NCI-H1105 (cell line): Measurements from ENCODE around the gene SPG7.
"Not testable (repeated sequence)": the region's sequence is repeated elsewhere in the genome, so short reads cannot be mapped to it uniquely, and the experiment has no call there.

ENCODE experiments used
- DNase-seq: peaks from one replicate; lab custom pipeline; 2025; lab: John Stamatoyannopoulos, UW

SPG7 gene

DNA sequence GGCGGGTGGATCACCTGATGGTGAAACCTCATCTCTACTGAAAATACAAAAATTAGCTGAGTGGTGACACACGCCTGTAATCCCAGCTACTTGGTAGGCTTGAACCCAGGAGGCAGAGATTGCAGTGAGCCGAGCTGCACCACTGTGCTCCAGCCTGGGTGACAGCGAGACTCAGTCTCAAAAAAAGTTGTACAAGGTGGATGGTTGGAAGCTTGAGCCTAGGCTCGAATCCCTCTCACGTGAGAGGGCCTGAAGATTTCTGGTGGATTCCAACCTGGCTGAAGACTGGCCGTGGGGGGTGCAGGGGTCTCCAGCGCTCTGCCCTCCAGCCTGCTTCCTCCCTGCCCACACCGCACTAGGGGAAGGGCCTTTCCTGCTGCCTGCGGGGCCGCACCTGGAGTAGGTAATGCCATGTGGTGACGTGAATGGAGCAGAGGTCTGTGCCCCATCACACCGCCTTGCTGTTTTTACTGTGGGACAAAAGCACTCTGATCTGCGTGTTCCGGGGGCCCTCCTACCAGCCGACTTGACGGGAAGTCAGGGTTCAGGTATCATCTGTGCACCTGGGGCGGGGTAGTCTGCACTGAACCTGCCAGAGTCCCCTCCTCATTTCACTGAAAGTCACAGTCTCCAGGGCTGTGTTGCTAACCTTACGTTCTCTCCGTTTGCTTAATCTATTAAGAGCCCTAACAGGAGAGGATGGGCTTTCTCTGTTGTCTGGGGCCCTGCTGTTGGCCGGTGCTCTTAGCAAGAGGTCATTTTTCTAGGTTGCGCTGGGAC is 56.5 kb downstream of the SPG7 start:
- no peak for DNase-seq

DNA sequence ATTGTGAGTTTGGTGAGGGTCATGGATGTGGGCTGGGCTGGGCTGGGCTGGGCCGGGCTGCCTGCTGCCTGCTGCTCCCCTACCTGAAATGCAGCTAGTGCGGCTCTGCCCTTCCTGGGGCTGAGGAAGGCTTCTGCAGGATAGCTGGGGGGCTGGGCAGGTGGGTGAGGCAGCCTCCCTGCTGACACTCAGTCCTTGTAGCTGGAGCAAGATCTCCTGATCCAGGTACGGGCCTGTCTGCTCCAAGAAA is 57.0 kb downstream of the SPG7 start:
- DNase-seq: no peak

DNA sequence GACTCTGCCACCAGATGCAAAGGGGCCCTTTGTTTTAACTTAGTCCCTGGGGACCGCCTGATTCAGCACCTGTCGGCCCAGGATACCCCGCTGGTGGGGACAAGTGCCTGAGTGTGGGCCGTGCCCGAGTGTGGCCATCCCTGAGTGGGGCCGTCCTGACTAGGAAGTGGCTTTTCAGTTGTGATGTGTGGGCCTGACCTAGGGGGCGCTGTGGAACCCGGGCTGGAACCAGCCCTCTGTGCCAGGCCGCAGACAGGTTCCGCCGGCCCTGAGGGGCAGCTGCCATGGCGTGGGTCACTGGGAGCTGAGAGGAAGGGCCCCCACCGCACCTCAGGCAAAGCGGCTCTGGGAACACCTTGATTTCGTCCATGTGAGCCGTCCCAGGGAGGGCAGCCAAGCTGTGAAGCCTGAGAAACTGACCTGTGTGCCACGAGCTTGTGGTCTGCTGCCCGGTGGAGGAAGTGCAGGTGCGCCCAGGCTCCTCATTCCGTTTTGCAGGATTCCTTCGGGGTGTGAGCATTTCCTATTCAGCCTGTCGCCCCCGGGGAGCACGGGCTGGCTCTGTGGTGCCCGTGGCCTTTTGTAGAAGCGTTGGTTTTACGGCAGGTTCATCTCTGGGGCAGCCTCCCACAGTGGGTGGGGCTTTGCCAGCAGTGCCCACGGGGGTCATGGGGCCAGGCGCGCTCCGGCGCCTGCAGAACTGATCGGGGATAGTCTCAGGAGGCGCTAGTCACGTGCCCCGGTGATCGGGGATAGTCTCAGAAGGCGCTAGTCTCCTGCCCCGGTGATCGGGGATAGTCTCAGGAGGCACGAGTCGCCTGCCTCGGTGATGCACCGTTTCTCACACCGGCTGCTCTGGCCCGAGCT is 57.5 kb downstream of the SPG7 start:
- DNase-seq: no peak

DNA sequence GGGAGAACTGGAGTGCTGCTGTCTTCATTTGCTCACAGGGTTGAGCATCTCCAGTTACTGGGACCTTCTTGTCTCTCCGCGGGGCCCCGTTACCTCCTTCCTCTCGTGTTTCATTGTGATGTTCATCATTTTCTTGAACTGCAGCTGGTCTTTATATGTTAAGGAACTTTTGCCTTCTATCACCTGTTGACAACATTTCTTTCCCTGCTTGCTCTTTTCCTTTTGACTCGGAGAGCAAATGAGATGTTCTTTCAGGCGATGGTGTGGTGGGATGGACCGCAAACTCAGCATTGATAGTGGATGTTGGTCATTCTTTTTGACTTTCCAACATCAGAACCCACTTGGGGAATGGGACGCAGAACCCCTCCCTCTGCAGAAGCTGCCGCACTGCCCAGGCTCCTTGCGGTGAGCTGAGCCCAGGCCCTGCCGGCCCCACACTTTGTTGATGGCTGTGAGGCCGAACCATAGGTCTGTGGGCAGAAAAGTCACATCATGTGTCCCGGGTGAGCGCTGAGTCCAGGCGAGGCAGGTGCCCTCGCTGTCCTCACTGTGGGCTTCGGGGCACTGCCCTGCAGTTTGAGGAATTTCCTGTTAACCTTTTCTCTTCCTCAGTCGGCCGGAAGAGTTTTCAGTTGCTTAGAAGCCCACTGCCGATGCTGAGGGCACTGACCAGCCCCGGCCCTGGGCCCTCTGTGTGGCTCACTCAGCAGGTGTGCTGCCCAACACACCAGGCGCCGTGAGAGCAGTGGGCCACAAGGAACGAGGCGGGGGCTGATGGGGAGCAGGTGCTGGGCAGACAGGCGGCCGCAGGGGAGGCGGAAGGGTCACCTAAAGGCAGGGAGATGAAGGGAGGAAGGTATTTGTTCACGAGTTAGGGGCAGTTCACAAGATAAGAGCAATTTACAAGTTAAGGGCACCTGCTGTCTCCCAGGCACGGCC is 59.7 kb downstream of the SPG7 start:
- no peak for DNase-seq

DNA sequence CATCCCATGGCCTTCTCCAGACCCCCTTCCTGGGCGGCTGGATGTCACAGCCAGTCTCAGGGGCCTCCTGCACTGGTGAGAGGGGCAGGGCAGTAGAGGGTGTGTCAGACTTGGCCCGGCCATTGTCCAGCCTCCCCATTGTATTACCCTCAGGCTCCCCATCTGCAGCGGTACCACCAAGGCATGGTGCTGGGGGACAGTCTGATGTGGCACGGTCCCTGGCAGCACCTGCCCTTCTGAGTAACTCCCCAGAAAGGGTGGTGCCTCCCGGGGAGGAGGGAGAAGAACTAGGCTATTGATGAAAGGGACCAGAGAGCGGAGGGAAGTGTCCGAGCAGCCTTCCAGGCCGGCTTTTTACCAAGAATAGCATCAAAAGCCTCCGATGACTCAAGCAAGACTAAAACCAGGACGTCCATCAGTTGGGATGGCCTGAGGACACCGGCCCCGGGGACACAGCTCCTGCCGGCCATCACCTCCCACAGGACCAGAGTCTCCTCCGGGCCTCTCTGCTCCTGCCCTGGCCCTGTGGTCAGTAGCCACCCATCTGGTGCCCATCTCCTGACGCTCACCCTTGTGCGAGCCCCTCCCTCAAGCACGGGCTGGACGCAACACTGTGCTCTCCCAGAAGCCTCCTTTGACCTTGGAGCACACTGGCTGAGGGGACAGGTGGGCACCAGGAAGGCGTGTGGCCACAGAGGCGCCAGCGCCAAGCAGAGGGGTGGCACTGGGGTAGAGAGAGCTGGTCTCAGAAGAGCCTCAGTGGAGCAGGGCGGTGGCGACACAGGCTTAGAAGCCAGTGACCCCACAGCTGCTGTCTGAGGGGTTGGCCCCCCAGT is 61.5 kb downstream of the SPG7 start:
- no peak for DNase-seq

DNA sequence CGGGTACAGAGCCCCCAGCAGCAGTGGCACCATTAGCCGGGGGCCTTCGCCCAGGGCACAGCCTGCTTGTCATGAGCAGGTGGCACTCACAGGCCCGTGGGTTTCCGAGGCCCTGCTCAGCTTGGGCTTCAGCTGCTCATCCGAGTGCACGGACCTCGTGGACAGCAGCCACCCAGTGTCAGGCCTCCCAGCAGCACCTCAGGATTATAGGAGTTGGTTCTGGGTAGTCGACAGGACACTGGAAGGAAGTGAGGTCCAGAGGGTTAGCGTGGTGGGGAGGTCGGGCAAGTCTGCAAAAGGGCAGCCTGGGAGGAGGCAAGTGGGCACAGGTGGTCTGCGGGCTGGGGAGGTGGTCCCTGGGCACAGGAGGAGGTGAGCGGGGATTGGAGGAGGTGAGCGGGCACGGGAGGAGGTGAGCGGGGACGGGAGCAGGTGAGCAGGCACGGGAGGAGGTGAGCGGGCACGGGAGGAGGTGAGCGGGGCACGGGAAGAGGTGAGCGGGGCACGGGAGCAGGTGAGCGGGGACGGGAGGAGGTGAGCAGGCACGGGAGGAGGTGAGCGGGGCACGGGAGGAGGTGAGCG is 62.2 kb downstream of the SPG7 start:
- no peak for DNase-seq

DNA sequence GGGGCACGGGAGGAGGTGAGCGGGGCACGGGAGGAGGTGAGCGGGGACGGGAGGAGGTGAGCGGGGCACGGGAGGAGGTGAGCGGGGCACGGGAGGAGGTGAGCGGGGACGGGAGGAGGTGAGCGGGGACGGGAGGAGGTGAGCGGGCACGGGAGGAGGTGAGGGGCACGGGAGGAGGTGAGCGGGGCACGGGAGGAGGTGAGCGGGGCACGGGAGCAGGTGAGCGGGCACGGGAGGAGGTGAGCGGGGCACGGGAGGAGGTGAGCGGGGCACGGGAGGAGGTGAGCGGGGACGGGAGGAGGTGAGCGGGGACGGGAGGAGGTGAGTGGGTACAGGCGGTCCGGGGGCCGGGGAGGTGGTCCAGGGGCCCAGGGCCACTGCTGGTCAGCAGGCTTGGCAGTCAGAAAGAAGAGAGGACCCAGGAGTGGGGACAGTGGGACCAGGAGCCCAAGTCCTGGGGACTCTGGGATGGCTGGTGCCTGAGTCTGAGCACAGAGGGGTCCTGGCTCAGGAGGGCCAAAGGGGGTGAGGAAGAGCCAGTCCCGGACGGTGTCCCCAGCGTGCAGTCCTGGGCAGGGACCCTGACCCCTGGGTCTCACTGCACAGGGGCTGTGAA is 62.9 kb downstream of the SPG7 start:
- not testable (repeated sequence) for DNase-seq

DNA sequence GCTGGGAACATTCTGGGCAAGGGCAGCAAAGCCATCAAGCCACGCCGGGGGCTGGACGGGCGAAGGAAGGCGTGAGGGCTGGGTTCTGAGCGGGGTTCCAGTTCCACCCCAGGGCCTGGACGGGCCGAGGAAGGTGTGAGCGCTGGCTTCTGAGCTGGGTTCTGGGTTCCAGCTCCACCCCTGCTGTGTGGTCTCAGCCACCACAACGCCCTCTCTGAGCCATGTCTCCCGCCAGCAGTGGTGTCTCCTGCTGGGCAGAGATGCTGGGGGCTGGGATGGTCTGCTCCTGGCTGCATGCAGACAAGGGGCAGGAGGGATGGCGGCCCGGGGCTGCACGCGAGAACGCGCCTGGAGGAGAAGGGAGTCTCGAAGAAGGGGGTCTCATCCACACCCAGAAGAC is 63.4 kb downstream of the SPG7 start:
- no peak for DNase-seq

DNA sequence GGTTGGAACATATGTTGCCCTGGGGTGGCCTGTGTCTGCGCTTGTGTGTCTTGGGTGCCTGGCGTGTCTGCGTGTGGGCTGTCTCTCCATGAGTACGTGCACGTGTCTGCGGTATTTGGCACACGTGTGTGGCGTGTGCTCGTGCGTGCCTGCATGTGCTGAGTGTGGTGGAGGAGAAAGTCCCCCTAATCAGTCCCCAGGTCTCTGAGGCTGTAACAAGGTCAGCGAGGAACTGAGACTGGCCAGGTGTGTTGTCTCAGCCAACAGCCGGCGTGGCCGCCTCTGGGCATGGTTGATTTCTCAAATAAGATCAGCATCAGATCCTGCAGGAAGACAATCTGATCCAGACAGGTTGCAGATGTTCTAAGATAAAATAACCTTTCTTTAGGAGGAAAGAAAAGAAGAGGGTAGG is 63.9 kb downstream of the SPG7 start:
- no peak for DNase-seq

DNA sequence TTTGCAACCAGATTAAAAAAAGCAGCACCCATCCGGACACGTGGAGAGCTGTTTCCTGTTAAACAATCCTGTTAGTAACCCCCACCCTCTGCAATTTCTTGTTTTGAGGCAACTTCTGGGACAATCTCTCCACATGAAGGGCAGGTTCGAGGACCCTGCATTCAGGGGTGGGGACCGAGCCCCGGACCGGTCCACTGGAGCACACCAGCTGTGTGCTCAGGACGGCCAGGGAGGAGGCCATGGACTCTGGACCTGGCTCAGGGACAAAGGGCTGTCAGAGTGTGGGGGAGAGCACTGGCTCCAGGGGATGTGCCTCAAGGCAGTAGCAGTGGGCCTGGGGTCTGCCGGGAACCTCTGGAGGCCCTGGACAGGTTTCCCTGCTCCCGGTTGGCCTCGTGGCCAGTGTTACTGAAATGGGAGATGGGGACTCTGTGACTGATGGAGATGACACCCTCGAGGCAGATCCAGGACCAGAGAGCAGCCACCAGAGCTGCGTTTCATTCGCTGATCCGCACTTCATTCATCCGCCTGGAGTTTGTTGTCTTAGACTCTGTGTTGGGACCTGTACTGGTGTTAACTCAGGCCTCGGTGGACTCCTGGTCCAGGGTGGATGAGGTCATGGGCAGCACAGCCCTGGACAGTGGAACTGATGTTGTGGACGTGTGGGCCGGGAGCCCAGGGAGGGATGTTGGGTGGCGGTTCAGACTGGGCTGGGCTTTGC is 64.4 kb downstream of the SPG7 start:
- no peak for DNase-seq

DNA sequence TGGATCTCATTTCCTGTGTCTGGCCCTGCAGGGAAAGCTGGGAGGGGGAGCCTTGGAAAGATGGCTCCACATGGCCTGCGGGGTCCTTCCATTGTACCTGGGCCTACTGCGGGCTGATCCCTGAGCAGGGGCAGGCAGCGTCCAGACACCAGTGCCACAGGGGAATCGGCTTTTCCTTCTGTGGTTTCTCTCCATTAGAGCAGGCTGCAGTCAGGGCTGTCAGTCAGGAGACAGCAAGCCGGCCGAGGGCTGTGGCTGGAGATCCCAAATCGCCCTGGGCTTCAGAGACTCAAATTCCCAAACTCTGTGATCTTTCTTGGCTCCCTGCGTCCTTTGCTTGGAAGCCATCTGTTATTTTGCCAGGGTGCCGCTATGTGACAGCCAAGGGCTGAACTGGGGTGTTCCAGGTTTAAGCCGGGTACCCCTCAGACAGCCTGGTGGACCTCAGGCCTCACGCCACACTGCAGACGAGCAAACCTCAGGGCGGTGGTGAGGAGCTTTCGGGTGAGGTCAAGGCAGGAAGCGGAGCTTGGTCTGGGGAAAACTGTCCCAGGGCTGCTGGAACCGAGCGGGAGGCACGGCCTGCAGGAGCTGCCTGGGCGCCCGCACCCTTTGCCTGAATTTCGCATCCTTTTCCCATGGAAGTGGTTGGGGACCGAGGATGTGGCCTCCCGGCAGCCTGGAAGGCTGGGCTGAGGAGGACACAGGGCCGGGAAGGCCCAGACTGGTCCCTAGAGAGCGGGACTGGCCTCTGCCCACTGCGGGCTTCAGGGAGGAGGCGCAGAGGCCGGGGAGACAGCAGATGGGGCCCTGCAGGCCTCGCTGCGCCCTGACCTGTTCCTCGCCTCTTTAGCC is 65.8 kb downstream of the SPG7 start:
- no peak for DNase-seq

DNA sequence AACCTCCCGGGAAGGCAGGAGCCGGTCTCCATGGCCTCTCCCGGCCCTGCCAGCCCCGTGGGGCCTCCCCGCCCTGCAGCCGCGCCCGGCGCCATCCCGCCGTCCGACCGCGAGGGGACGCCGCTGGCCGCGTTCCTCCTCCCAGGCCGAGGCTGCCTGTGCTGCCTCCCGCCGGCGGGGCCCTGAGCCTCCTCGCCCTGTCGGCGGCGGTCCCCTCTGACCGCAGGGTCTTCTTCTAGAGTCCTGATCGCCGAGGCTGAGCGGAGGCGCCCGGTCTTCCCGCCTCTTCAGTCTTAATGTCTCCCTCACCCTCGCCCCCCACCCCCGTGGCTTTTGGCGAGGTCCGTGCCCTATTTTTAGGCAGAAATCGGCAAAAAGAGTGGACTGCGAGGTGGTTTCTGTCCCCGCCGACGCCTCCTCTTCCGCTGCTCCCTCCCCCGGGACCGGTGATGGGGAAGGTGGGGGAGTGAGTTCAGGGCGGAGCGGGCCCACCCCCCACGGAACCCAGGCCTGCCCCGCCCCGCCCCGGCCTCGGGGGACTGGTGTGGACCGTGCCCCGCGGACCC is 66.6 kb downstream of the SPG7 start:
- DNase-seq: no peak

DNA sequence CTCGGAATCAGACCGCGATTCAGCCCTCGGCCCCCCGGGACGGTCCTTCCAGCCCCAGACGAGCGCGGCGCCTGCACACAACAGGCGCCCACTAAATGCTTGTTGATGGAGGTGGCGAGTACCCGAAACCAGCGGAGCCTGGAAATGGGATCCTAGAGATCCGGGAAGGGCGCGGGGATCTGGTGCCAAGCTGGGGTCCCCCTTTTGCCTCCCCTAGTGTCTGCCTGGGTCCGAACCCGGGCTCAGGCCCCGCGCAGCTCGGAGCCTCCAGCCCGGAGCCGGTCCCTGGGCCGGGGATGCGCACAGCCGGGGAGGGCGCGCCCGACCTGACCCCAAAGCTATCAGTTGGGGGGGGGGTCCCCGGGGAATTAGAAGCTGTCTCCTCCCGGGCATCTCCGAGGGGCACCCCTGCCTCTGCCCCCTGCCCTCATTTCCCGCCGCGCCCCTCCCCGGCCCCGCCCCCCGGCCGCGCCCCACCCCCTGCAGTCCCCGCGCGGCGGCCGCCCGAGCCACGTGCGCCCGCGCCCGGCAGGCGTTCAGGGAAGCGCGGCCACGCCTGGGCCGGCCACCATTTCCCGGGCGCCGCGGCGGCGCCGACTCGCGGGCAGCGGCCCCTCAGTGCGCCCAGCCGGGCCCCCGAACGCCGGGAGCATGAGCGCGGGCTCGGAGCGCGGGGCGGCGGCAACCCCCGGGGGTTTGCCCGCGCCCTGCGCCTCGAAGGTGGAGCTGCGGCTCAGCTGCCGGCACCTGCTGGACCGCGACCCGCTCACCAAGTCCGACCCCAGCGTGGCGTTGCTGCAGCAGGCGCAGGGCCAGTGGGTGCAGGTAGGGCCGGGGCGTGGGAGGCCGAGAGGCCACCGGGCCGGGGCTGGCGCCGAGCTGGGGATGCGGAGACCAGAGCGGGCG is 67.3 kb downstream of the SPG7 start, which contains the start of gene CPNE7:
TSS of gene CPNE7 (plus strand) at position 512 of the 906 bp plus-strand sequence. CDS start at position 652, 140 bp downstream.
- DNase-seq: no peak

DNA sequence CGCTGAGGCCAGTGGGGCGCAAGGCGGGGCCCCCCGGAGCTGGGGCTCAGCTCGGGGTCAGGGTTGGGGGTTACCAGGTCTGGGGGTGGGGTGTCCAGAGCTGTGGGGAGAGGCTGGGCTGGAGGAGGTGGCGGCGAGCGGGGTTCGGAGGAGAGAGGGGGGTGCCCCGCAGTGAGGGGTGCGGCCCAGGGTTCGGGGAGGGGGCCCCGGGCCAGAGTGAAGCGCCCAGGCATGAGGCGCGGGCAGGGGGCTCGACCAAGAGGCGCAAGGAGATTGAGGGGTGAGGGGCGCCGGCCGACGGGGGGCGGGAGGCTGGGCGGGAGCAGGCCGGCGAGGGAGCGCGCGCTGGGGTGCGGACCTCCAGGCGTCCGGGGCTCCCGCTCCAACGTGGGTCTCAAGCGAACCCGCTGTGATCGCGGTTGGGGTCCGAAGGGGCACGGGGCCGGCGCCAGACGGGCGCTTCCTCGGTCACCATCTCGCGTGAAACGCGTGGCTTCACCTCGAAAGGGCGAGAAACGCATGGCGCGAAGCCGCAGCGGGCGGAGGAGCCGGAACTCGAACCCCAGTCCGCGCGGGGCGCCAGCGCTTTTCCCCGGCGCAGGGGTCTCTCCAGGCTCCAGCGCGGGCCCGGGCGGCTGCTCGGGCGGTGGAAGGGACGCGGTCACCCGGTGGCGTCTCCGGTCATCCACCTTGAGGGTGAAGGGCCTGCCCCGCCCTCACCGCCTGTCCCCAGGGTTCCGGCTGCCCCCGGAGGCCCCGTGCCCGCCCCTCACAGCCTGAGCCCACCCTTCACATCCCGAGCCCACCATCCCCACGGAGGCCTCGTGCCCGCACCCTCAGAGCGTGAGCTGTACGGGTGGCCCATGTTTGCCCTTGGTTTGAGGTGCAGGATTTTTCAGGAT is 68.2 kb downstream of the SPG7 start:
- no peak for DNase-seq

DNA sequence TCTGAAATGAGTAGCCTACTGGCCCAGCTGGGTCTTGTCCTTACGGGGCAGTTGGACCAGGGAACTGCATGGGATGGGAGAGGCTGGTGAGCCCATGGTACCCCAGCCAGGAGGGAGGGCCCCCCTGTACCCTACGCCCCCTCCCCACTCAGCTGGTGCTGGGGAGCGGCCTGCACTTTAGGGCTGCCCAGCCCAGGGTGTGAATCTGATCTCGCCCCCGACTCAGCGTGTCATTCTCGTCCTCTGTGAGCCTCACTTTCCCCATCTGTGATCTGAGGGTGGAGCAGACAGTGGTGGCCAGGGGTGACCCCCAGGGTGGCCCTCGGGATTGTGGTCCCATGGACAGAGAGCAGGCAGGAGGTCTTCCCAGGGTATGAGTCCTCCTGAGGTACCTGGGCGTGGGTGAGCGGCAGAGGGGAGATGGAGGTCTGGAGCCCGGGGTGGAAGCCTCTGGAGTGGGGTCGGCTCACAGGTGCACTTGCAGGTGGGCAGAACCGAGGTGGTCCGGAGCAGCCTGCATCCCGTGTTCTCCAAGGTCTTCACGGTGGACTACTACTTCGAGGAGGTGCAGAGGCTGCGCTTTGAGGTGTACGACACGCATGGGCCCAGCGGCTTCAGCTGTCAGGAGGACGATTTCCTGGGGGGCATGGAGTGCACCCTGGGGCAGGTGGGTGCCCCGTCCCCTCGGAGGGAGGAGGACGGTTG is 69.0 kb downstream of the SPG7 start:
- no peak for DNase-seq

DNA sequence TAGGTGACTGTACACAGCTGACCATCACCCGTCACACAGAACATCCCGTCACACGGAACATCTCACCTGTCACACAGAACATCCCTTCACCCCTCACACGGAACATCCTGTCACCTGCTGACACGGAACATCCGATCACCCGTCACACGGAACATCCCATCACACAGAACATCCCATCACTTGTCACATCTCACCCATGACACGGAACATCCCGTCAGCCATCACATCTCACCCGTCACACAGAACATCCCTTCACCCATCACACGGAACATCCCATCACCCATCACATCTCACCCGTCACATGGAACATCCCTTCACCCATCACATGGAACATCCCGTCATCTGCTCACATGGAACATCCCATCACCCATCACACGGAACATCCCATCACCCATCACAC is 71.1 kb downstream of the SPG7 start:
- DNase-seq: no peak
